Effector memory CD8-positive, alpha-beta T cell (primary cell): ENCODE data around the gene TWF2.
A peak's percentile ranks its signal among the peaks of the same experiment; 100 is the strongest.

Experiments used
- ATAC-seq: fragments of 150-1000 bp; cut with Tn5 transposase; replicated peaks from 2 replicates; pipeline ENCODE4 v1.10.0; 2021; ENCODE audit warnings: mild to moderate bottlenecking, moderate library complexity
- DNase-seq, 3 experiments: peaks; one replicate each; pipeline ENCODE4 v3.0.0; 2021
- H3K27ac Mint-ChIP-seq, 2 donors: one replicate each; pipeline ENCODE4 v1.8.0; 2022; ENCODE audit warnings: mild to moderate bottlenecking in 2 of 2, mixed read lengths in 2 of 2, moderate library complexity in 2 of 2
- H3K27me3 Mint-ChIP-seq, 2 donors: one replicate each; pipeline ENCODE4 v1.8.0; 2022; ENCODE audit warnings: mixed read lengths in 2 of 2
- H3K36me3 Mint-ChIP-seq: one replicate; pipeline ENCODE4 v1.8.0; 2022; ENCODE audit warnings: mild to moderate bottlenecking, moderate library complexity, mixed read lengths; ENCODE audit not compliant: insufficient read depth
- H3K4me1 Mint-ChIP-seq, 2 donors: one replicate each; pipeline ENCODE4 v1.8.0; 2022; ENCODE audit warnings: low read depth in 2 of 2, mixed read lengths in 2 of 2
- H3K4me3 Mint-ChIP-seq, 2 donors: one replicate each; pipeline ENCODE4 v1.8.0; 2022; ENCODE audit warnings: mild to moderate bottlenecking in 2 of 2, mixed read lengths in 2 of 2, moderate library complexity in 2 of 2
- H3K9me3 Mint-ChIP-seq, 2 donors: one replicate each; pipeline ENCODE4 v1.8.0; 2022; ENCODE audit warnings: mixed read lengths in 2 of 2

The TWF2 gene

DNA sequence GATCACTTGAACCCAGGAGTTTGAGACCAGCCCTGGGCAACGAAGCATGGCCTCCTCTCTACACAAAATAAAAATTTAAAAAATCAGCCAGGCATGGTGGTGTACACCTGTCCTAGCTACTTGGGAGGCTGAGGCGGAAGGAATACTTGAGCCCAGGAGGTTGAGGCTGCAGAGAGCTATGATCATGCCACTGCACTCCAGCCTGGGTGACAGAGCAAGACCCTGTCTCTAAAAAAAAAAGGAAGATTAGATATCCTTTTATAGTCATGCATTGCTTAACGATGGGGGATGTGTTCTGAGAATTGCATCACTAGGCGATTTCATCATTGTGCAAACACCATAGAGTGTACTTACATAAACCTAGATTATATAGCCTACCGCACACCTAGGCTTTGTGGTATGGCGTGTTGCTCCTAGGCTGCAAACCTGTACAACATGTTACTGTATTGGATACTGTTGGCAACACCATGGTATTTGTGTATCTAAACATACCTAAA is 28.4 kb downstream of the TWF2 start:
- ATAC-seq (no peak), DNase-seq (no peak)
- H3K4me1 Mint-ChIP-seq: peaks cover 7 to 11% of the 10 kb centered on the region in 2 donors

DNA sequence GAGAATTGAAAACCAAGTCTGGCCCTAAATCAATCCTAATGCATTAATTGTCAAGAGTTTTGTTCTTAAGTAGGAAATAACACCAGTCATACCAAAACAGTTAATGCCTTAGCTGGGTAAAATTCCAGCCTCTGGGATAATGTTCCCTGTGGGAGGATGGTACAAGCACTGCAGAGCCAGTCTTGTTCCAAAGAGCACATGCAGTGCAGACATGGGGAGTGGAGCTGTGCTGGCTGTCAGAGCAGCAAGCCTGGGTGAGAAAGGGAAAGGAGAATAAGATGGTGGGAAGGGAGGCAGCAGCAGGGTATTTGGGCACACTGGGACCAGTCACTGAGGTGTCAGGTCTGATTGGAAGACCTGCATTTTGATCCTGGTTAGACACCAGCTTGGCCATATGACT is 28.9 kb downstream of the TWF2 start:
- Mint-ChIP-seq H3K9me3 (no peaks in the 10 kb centered on the region), H3K4me1 (peaks cover 5 to 6% of the 10 kb centered on the region in 2 donors), H3K27me3 (no peaks in the 10 kb centered on the region), H3K36me3 (peaks cover 90% of the 10 kb centered on the region), H3K4me3 (no peak overlapping the region), H3K27ac (peak overlapping the region in 1 of 2 donors; percentile 41)
- DNase-seq (no peak), ATAC-seq (no peak)

More for the DNA sequence above, 28.4 kb downstream of the TWF2 start:
- Mint-ChIP-seq H3K27ac (no peak overlapping the region), H3K27me3 (no peaks in the 10 kb centered on the region), H3K4me3 (no peak overlapping the region), H3K9me3 (no peaks in the 10 kb centered on the region), H3K36me3 (peaks cover 87% of the 10 kb centered on the region)

DNA sequence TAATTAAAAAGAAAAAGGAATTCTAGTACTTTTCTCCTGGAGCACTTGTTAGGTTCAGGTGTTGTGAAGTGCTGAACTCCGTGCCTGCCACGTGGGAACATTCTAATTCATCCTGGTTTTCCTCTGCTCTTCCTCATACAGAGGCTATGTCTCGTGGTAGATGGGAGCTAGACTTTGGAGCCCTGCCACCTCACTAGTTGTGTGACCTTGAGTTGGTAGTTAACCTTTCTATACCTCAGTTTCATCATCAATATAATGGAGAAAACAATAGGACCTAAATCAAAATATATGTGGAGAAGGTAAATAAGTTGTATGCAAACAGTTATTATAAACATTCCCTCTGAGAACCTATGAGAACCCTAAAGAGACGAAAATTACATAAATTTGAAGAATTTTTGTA is 30.4 kb downstream of the TWF2 start:
- peaks cover 2 to 5% of the 10 kb centered on the region in 2 donors for H3K4me1 Mint-ChIP-seq
- H3K4me3 Mint-ChIP-seq: no peak overlapping the region
- ATAC-seq (no peak), DNase-seq (no peak)
- no peak overlapping the region for H3K27ac Mint-ChIP-seq
- H3K9me3 Mint-ChIP-seq: no peaks in the 10 kb centered on the region
- H3K27me3 Mint-ChIP-seq: no peaks in the 10 kb centered on the region
- H3K36me3 Mint-ChIP-seq: peaks cover 94% of the 10 kb centered on the region

DNA sequence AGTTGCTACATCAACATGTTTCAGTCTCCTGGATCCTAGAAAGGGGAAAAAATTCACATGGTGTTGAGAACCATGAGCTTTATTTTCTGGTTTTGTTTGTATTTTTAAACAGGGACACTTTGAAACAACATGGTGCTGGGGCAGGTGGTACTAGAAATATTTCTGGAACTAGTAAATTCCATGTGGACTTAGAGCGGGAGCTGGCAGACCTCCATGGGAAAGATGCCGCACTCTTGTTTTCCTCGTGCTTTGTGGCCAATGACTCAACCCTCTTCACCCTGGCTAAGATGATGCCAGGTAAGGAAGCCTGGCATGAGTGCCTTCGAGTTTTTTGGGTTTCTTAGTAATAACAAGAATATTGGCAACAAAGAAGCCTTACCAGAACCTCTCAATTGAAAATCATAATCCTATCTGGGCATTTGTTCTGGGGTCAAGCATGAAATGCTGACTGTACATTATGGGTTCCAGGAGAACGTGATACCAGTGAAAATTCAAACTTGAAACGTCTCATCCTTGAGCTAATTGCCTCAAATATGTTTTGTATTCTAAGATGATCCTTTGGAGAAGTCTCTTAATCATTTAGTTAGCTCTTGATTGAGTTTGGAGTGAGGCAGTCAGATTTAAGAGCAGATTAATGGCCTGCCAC is 33.1 kb downstream of the TWF2 start:
- H3K27me3 Mint-ChIP-seq: no peaks in the 10 kb centered on the region
- peaks cover 94% of the 10 kb centered on the region for H3K36me3 Mint-ChIP-seq
- no peak for DNase-seq
- peaks cover 8 to 13% of the 10 kb centered on the region in 2 donors for H3K4me1 Mint-ChIP-seq
- H3K4me3 Mint-ChIP-seq: no peak overlapping the region
- no peaks in the 10 kb centered on the region for H3K9me3 Mint-ChIP-seq
- no peak overlapping the region for H3K27ac Mint-ChIP-seq
- ATAC-seq: no peak

DNA sequence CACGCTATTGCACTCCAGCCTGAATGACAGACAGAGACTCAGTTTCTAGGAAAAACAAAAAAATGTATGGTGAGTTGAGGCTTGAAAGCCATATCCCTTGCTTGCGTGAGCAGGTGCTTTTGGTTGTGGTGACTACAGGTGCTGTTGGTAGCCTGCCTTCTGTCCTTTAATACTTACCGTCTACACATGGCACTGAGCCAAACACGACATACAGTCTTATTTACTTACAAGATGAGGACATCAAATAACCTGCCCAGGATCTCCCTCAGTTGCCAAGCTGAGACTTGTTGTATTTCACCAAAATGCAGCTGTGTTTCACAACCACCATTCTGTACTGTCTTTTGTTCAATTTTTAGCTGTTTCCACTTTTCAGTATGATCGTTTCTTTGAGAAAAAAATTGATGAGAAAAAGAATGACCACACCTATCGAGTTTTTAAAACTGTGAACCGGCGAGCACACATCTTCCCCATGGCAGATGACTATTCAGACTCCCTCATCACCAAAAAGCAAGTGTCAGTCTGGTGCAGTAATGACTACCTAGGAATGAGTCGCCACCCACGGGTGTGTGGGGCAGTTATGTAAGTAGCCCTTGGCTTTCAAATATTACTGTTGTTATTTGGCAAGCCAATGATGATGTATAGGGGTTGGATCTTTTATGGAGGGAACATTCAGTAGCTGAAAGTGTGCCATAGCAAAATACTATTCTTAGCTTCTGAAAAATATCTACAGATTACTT is 34.5 kb downstream of the TWF2 start:
- Mint-ChIP-seq H3K27ac (no peak overlapping the region), H3K27me3 (no peaks in the 10 kb centered on the region), H3K4me3 (no peak overlapping the region), H3K36me3 (peaks cover 81% of the 10 kb centered on the region), H3K9me3 (no peaks in the 10 kb centered on the region), H3K4me1 (peaks cover 12 to 14% of the 10 kb centered on the region in 2 donors)
- ATAC-seq: no peak
- no peak for DNase-seq

DNA sequence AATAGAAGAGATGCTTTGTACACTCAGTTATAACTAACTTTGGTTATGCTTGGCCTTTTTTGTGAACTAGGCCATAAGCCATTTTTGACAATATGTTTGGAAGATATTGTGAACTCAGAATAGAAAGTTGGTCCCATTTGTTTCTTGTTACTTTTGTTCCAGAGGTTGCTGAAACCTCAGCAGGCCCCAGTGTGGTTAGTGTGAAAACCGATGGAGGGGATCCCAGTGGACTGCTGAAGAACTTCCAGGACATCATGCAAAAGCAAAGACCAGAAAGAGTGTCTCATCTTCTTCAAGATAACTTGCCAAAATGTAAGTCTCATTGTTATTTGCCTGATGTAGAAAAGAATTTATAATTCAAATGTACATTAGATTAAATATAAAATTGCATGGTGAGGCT is 35.3 kb downstream of the TWF2 start:
- DNase-seq: no peak
- peak overlapping the region; percentile 75 to 82 for H3K27ac Mint-ChIP-seq
- peaks cover 19 to 22% of the 10 kb centered on the region in 2 donors for H3K4me1 Mint-ChIP-seq
- no peak overlapping the region for H3K4me3 Mint-ChIP-seq
- no peaks in the 10 kb centered on the region for H3K27me3 Mint-ChIP-seq
- no peaks in the 10 kb centered on the region for H3K9me3 Mint-ChIP-seq
- no peak for ATAC-seq
- peaks cover 75% of the 10 kb centered on the region for H3K36me3 Mint-ChIP-seq

DNA sequence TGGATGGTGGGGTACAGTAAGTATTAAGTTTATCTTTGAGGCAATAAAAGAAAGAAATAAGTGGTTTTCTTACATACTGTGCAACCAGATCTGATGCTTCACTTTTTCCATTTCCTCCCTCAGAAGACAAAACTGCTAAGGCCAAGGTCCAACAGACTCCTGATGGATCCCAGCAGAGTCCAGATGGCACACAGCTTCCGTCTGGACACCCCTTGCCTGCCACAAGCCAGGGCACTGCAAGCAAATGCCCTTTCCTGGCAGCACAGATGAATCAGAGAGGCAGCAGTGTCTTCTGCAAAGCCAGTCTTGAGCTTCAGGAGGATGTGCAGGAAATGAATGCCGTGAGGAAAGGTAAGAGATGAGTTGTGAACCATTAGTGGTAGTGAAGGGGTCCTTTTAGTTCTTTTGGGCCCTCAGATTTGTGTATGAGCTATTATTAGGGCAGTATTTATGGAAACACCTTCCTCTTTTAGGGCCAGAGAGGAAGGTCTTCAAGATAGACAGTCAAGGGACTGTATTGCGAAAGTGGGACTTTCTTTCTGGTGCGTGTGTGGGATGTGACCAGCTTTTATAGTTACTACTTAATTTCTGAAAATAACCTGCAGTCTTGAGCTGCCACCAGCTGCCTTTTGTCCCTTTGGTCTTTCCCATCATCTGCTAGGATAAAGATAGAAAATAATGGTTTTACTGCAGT is 36.4 kb downstream of the TWF2 start:
- Mint-ChIP-seq H3K4me1 (peaks cover 25 to 27% of the 10 kb centered on the region in 2 donors), H3K9me3 (no peaks in the 10 kb centered on the region), H3K27me3 (no peaks in the 10 kb centered on the region), H3K27ac (peak overlapping the region in 1 of 2 donors; percentile 82), H3K4me3 (no peak overlapping the region), H3K36me3 (peaks cover 73% of the 10 kb centered on the region)
- DNase-seq (no peak), ATAC-seq (no peak)

DNA sequence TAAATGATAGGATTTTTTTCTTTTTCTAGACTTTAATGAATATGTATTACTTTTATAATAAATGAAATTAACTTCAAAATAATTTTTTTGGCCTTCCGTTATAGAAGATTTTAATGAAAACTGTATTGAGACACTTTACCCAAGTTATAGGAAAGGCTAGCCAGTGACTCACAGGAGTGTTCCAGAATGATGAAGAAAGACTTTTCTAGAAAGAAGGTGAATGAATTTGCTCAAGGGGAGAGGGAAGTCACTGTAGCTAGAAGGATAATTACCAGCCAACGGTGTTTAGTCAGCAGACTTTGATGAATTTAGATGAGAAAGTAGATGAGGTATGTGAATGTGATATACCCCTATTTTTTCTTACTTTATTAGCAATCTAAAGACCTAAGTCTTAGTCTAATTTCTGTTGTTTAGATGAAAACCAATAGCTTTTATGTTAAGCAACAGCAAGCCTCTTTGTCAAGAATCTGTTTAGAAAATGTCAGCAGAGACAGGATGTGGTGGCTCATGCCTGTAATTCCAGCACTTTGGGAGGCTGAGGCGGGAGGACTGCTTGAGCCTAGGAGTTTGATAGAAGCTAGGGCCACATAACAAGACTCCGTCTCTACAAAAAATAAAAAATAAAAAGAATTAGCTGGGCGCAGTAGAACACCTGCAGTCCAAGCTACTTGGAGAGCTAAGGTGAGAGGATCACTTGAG is 37.8 kb downstream of the TWF2 start:
- no peak overlapping the region for H3K4me3 Mint-ChIP-seq
- H3K27ac Mint-ChIP-seq: peak overlapping the region in 1 of 2 donors; percentile 81
- no peaks in the 10 kb centered on the region for H3K27me3 Mint-ChIP-seq
- no peak for DNase-seq
- peaks cover 28 to 32% of the 10 kb centered on the region in 2 donors for H3K4me1 Mint-ChIP-seq
- H3K9me3 Mint-ChIP-seq: no peaks in the 10 kb centered on the region
- no peak for ATAC-seq
- H3K36me3 Mint-ChIP-seq: peaks cover 59% of the 10 kb centered on the region

DNA sequence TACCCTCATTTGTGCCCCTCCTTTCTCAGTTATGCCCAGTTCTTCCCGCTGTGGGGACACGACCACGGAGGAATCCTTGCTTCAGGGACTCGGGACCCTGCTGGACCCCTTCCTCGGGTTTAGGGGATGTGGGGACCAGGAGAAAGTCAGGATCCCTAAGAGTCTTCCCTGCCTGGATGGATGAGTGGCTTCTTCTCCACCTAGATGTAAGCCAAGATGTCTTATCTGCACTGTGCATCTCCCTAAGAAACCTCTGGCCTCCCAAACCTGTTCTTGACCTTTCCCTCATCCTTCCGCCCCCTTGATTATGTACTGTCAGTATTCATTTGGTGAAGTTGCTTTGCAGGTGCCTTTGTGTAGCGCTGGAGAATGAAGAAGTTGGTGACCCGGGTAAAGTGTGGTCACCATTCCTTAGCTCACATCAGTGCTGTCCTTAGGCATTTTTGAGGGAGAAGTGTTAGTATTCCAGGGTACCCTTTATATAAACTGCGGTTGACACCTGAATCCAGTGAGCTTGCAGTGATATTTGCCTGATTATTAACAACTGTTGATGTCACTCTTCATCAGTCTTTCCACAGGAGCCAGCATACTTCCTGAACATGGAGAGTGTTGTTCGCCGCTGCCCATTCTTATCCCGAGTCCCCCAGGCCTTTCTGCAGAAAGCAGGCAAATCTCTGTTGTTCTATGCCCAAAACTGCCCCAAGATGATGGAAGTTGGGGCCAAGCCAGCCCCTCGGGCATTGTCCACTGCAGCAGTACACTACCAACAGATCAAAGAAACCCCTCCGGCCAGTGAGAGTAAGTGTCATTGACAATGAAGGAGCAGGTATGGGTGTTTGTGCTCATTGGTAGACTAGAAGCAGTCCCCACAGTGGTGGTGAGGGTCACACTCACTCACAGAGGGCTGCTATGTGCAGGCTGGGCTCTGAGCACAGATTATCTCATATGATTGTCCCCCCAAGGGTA is 40.0 kb downstream of the TWF2 start:
- peaks cover 28 to 32% of the 10 kb centered on the region in 2 donors for H3K4me1 Mint-ChIP-seq
- no peaks in the 10 kb centered on the region for H3K9me3 Mint-ChIP-seq
- peak overlapping the region; percentile 99 for H3K27ac Mint-ChIP-seq
- peaks cover 38% of the 10 kb centered on the region for H3K36me3 Mint-ChIP-seq
- H3K4me3 Mint-ChIP-seq: peak overlapping the region; percentile 99 to 100
- ATAC-seq (no peak), DNase-seq (no peak)
- no peaks in the 10 kb centered on the region for H3K27me3 Mint-ChIP-seq

DNA sequence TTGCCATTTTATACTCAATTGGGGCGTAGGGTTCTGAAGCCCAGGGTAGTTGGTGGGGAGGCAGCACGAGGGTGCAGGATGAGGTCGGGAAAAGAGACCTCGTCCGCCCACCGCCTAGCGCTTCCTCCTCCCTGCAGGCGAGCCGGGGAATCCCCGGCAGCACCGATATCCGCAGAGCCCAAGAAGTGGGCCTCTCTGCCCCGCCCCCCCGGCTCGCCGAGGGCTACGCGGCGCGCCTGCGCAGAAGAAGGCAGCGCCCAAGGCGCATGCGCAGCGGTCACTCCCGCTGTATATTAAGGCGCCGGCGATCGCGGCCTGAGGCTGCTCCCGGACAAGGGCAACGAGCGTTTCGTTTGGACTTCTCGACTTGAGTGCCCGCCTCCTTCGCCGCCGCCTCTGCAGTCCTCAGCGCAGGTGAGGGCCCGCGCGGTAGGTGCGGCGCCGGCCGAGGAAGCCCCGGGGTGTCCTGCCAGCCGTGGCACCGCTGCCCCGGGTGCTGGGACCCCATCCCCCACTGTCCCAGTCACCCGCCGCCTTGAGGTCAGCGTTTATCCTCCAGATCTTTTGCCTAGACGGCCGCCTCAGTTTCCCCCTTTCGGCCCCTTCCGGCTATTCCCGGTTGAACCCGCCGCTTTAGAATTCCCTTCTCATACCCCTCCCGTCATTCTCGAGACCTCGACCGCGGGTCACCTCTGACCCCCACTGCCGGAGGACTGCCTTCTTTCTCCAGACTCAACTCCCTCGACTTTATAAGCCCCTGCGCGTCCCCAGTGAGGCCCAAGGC is 40.9 kb downstream of the TWF2 start, which contains the start of gene ALAS1:
Gene ALAS1, plus strand, starts transcription at position 319 of the 784 bp plus-strand sequence. CDS start 1,082 bp downstream, outside the sequence.
- ATAC-seq (peak; percentile 98), DNase-seq (peak; percentile 93 to 96 (median 96))
- Mint-ChIP-seq H3K4me3 (peak within 1 kb of the TSS; percentile 99 to 100), H3K4me1 (peaks cover 28 to 31% of the 10 kb centered on the region in 2 donors), H3K9me3 (no peaks in the 10 kb centered on the region), H3K36me3 (peaks cover 29% of the 10 kb centered on the region), H3K27ac (peak within 1 kb of the TSS; percentile 99), H3K27me3 (no peaks in the 10 kb centered on the region)

DNA sequence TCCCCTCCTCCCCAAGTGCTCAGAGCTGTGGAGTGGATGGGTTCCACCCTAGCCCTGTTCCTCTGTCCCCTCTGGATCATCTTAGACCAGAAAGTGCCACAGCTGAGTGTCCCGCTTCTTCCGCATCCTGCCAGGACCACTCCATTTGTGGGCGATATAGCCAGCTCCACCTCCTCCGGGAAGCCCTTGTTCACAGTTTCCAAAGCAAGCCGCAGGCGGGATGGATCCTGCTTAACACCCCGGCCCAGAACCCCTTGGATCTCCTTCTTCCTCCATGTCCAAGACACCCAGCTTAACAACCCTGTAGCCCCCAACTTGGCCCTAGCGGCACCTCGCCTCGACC is 41.5 kb downstream of the TWF2 start:
- no peak for DNase-seq
- peak overlapping the region; percentile 99 for H3K27ac Mint-ChIP-seq
- peaks cover 23% of the 10 kb centered on the region for H3K36me3 Mint-ChIP-seq
- no peaks in the 10 kb centered on the region for H3K27me3 Mint-ChIP-seq
- H3K9me3 Mint-ChIP-seq: no peaks in the 10 kb centered on the region
- peaks cover 27 to 29% of the 10 kb centered on the region in 2 donors for H3K4me1 Mint-ChIP-seq
- H3K4me3 Mint-ChIP-seq: peak overlapping the region; percentile 99 to 100
- ATAC-seq: no peak

DNA sequence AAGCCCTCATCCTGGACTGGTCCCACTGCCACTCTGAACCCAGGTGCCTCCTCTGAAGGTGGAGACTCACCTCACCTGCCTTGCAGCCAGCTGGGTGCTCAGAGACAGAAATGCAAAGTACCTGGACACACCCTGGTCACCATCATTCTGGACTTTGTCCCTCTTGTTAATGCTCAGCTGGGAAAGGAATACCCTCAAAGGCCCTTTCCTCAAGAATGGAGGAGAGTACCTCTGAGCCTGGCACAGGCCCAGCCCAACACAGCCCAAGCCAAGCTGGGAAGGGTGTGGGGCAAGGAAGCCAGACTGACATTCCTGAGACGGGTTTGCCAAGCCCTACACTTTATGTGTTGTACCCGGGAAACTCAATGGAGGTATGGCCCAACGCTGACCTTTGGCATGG is 42.0 kb downstream of the TWF2 start:
- peak overlapping the region; percentile 99 for H3K27ac Mint-ChIP-seq
- no peak for DNase-seq
- no peaks in the 10 kb centered on the region for H3K9me3 Mint-ChIP-seq
- ATAC-seq: no peak
- peaks cover 24 to 27% of the 10 kb centered on the region in 2 donors for H3K4me1 Mint-ChIP-seq
- no peaks in the 10 kb centered on the region for H3K27me3 Mint-ChIP-seq
- H3K4me3 Mint-ChIP-seq: no peak overlapping the region
- peaks cover 20% of the 10 kb centered on the region for H3K36me3 Mint-ChIP-seq
